Cardiac muscle cell (in vitro differentiated cells and primary cell): ENCODE results near the gene RPUSD1. TPM values are rescaled to one million over a fixed set of nuclear protein-coding genes. Genes with fewer than 3 reads are reported as not detected.

Experiments
- DNase-seq, 2 donors: peaks; one replicate each; pipeline versions ENCODE4 v3.0.0 to v3.0.0-alpha.2; 2010 to 2017; ENCODE audit warnings: low read depth in 1 of 2, low spot score in 1 of 2
- H3K27ac ChIP-seq: fragments of 200-600 bp; sonication (generic); 2 replicates; pipeline ENCODE4 v1.5.1; 2016
- H3K27me3 ChIP-seq: fragments of 200-600 bp; sonication (generic); 2 replicates; pipeline ENCODE4 v1.6.0; 2016; ENCODE audit warnings: control low read depth
- H3K36me3 ChIP-seq: fragments of 200-600 bp; sonication (generic); 2 replicates; pipeline ENCODE4 v1.5.1; 2016; ENCODE audit warnings: control low read depth
- H3K4me1 ChIP-seq: fragments of 200-600 bp; sonication (generic); 2 replicates; pipeline ENCODE4 v1.8.1; 2017; ENCODE audit warnings: low read depth, mild to moderate bottlenecking, mixed run types
- H3K4me3 ChIP-seq: fragments of 200-600 bp; sonication (generic); 2 replicates; pipeline ENCODE4 v1.5.1; 2016; ENCODE audit warnings: mild to moderate bottlenecking
- H3K9me3 ChIP-seq: fragments of 200-600 bp; sonication (generic); 2 replicates; pipeline ENCODE4 v1.5.1; 2017; ENCODE audit warnings: low read depth, mild to moderate bottlenecking, control low read depth
- CTCF ChIP-seq: IDR thresholded peaks from 2 replicates; pipeline ENCODE4 v1.5.1; 2012; ENCODE audit warnings: low read depth, mild to moderate bottlenecking, low read length
- polyA plus RNA-seq: library from polyadenylated mRNA; unstranded; fragments of >200 nt; fragmentation: Nextera tagmentation; extraction: Ambion mirVana; gene quantifications from 2 replicates; pipeline ENCODE4 v1.2.1, GENCODE V29; 2016
- total RNA-seq: library from RNA; depleted of rRNA; stranded (reverse); fragments of >200 nt; gene quantifications from 2 replicates; pipeline ENCODE4 v1.2.3, GENCODE V29; 2016

Gene RPUSD1
- total and polyA plus RNA-seq, 2 experiments from 2014 or later, result 32.2 to 34.3 TPM

DNA sequence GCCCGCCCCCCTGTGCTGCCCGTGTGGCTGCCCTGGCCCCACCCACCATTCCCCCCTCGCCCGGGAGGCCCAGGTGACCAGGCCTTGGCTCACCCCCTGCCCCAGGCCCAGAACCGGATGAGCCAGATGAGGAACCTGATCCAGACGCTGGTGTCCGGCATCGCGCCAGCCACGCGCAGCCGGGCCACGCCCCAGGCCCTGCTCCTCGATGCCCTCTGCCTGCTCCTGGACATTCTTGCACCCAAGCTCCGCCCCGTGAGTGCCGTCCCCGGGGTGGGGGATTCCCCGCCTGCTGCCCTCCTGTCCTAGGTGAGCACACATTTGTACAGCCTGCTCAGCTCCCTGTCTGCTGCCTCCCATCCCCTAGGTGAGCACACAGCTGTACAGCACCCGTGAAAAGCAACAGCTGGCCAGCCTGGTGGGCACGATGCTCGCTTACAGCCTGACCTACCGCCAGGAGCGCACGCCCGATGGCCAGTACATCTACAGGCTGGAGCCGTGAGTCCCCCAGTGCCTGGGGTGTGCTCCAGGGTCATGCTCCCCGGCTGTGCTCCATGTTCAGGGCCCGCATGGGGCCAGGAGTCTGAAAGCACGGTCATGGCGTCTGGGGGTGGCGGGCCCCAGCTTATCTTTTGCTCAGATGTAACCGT lies 7.5 kb upstream of the RPUSD1 start:
- Histone ChIP-seq H3K4me1 (peaks cover 2% of the 10 kb centered on the region), H3K27ac (no peak overlapping the region), H3K36me3 (peaks cover 7% of the 10 kb centered on the region), H3K4me3 (no peak overlapping the region), H3K27me3 (peaks cover 17% of the 10 kb centered on the region), H3K9me3 (no peaks in the 10 kb centered on the region)
- TF ChIP-seq CTCF, result no peak
- DNase-seq, result no peak

DNA sequence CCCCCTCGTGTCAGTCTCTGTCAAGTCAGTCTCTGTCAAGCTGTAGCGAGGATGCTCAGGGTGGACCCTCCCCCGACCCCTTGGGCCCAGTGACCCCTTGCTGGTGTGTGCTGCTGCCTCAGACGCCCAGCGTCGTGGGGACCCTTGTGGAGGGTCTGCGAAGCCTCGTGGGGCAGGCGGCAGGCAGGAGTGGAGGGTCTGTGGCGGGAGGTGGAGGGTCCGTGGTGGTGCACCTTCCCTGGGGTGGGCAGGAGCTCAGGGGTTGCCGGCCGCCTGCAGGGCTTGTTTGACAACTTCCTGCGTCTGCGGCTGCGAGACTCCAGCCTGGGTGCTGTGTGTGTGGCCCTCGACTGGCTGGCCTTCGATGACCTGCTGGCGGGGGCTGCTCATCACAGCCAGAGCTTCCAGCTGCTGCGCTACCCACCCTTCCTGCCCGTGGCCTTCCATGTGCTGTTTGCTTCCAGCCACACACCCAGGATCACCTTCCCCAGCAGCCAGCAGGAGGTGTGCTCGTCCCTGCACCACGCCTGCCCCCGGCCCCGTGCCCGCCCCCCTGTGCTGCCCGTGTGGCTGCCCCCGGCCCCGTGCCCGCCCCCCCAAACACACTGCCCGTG lies 6.8 kb upstream of the RPUSD1 start:
- TF ChIP-seq CTCF, result no peak
- Histone ChIP-seq H3K36me3 (peaks cover 7% of the 10 kb centered on the region), H3K4me1 (no peaks in the 10 kb centered on the region), H3K27me3 (peaks cover 9% of the 10 kb centered on the region), H3K27ac (no peak overlapping the region), H3K4me3 (no peak overlapping the region), H3K9me3 (no peaks in the 10 kb centered on the region)
- DNase-seq, result no peak

DNA sequence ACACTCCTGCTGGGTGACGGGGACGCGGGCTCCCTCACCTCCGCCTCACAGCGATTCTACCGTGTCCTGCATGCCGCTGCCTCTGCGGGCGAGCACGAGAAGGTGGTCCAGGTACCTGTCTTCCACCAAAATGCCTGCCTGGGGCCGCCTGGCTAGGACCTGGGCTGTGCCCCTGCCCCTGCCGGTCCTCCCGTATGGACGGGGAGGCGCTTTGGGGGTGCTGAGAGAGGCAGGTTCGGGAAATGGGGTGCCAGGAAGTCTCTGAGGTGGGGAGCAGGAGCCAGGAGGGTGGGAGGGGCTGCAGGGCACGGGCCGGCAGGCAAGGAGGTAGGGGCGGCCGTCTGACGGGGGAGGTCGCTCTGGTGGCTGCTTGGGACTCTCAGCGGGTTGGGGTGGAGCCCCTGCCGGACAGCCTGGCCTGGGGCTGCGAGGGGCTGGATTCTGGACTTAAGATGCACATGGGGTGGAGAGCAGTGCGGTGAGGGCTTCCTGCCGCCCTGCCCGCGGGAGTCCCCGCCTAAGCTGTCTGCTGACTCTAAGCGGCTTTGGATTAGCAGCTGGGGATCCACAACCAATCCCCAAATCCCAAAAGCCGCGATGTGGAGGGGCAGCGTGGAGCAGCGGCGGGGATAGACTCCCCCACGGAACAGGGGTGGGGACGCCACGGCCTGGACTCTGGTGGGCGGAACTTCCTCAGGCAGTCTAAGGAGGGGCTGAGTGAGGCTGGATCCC lies 6.1 kb upstream of the RPUSD1 start:
- Histone ChIP-seq H3K27ac (no peak overlapping the region), H3K36me3 (peaks cover 7% of the 10 kb centered on the region), H3K4me3 (no peak overlapping the region), H3K27me3 (peaks cover 2% of the 10 kb centered on the region), H3K4me1 (peaks cover under 1% of the 10 kb centered on the region), H3K9me3 (no peaks in the 10 kb centered on the region)
- TF ChIP-seq CTCF, result no peak
- DNase-seq, result no peak

DNA sequence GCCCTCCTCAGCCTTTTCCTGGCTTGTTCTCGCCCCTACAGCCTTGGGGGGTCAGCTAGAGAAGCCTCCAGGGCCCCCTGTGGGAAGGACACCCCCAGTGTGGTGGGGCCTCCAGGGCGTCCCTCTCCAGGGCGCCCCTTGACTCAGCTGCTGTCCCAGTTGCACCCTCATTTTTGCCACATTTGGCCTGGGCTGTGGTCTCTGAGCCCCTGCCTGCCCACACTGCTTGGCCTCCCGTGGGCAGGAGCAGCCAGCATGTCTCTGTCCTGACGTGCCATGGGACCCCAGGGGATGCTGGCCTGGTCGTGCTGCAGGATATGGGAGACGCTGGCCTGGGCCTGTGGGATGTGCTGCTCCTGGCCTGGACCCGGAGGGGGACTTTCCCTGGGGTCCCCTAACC lies 5.2 kb upstream of the RPUSD1 start:
- no peak for TF ChIP-seq CTCF
- Histone ChIP-seq H3K36me3 (peaks cover 7% of the 10 kb centered on the region), H3K27me3 (no peaks in the 10 kb centered on the region), H3K4me3 (no peak overlapping the region), H3K9me3 (no peaks in the 10 kb centered on the region), H3K4me1 (peaks cover 4% of the 10 kb centered on the region), H3K27ac (no peak overlapping the region)
- no peak for DNase-seq

DNA sequence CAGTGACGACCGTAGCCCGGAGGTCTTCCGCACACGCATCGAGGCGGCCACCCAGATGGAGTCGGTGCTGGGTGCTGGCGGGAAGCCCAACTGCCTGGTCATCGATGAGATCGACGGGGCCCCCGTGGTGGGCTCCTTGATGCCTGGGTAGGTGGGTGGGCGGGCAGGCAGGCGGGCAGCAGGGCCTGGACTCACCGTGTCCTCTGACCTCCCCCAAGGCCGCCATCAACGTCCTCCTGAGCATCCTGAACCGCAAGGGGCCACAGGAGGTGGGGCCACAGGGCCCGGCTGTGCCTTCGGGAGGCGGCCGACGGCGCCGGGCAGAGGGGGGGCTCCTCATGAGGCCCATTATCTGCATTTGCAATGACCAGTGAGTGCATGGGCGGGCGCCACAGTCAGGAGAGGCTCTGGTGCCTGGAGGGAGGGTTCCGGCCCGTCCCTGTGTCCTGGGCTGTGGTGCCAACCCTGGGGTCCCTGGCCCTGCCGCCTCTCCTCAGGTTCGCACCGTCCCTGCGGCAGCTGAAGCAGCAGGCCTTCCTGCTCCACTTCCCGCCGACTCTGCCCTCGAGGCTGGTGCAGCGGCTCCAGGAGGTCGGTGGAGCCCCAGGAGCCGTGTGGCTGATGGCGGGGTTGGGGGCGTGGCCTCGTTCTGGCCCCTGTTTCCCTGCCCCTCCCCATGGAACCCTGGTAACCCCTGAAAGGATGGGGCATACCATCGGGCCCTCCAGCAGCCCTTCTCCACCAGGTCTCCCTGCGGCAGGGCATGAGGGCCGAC lies 4.2 kb upstream of the RPUSD1 start:
- no peaks in the 10 kb centered on the region for H3K27me3 ChIP-seq
- no peak for TF ChIP-seq CTCF
- DNase-seq, result no peak
- H3K36me3 ChIP-seq, result peaks cover 7% of the 10 kb centered on the region
- no peaks in the 10 kb centered on the region for H3K9me3 ChIP-seq
- H3K27ac ChIP-seq, result no peak overlapping the region
- H3K4me1 ChIP-seq, result peaks cover 4% of the 10 kb centered on the region
- no peak overlapping the region for H3K4me3 ChIP-seq
